ENCODE results near the gene RNU7-1. TPM values are rescaled to one million over a fixed set of nuclear protein-coding genes. Genes with fewer than 3 reads are reported as not detected.
A peak's percentile ranks its signal among the peaks of the same experiment; 100 is the strongest.

Gene RNU7-1
- polyA plus RNA-seq, 3 donors, result not detected

- intact Hi-C loops (cut with micrococcal nuclease), result loop anchor here in 1 of 2 donors (5.0 to 10.0 kb wide), 2 partner anchors 63 to 420 kb away; partner anchors contain the start of genes GAPDH and LPCAT3
- Mint-ChIP-seq H3K4me3 (peak overlapping the region; percentile 97 to 99), H3K9me3 (peaks cover 0 to 2% (median 0%) of the 10 kb centered on the region in 7 donors), H3K27me3 (ENCODE audit: low read depth in 3 of 3) (peaks cover 0 to 5% (median 0%) of the 10 kb centered on the region in 3 donors), H3K36me3 (peaks cover 64 to 76% of the 10 kb centered on the region in 2 donors), H3K4me1 (peaks cover 73% of the 10 kb centered on the region), H3K27ac (peak overlapping the region; percentile 93 to 98 (median 96))
- no peak for TF ChIP-seq CTCF (IDR thresholded peaks at IDR 0.05)
- Histone ChIP-seq H3K27ac (ENCODE audit: low read depth in 1 of 2, low read length in 2 of 2) (peak overlapping the region; percentile 87 to 95), H3K27me3 (ENCODE audit: control insufficient read depth in 2 of 2, insufficient read depth in 2 of 2, low read length in 2 of 2) (no peaks in the 10 kb centered on the region), H3K9ac (ENCODE audit: insufficient read depth, low read length, poor library complexity, severe bottlenecking) (peak overlapping the region; percentile 93), H3K9me3 (replicated peaks in 1 of 2; ENCODE audit: control insufficient read depth in 1 of 2, insufficient read depth in 1 of 2, low read length in 2 of 2) (no peaks in the 10 kb centered on the region), H2AFZ (ENCODE audit: insufficient read depth, low read depth, low read length, poor library complexity, severe bottlenecking) (no peak overlapping the region), H3K4me1 (ENCODE audit: control insufficient read depth in 1 of 2, insufficient read depth in 2 of 2, low read length in 2 of 2) (peaks cover 77 to 84% of the 10 kb centered on the region in 2 donors), H3K36me3 (replicated peaks in 1 of 2; ENCODE audit: control insufficient read depth in 1 of 2, insufficient read depth in 2 of 2, low read length in 2 of 2) (peaks cover 55 to 60% of the 10 kb centered on the region in 2 donors), H3K4me3 (replicated peaks in 1 of 3; ENCODE audit: low read depth in 2 of 3, low read length in 3 of 3) (peak overlapping the region; percentile 61 to 99 (median 98)), H3K4me2 (replicated peaks; ENCODE audit: extremely low read depth, low read length, poor library complexity, severe bottlenecking) (peak overlapping the region; percentile 92), H3K79me2 (ENCODE audit: insufficient read depth, low read length) (peaks cover 94% of the 10 kb centered on the region), H4K20me1 (ENCODE audit: insufficient read depth, low read length) (peaks cover 82% of the 10 kb centered on the region)
- peak in 1 of 3 donors; percentile 39 for DNase-seq
- 78% methylated on average over 19 of the region's 21 CpGs for WGBS (ENCODE audit: insufficient coverage)
These were observed 10.9 kb downstream of the RNU7-1 start for GRCh38 chr12:6954316-6955107.

- WGBS (ENCODE audit: insufficient coverage), result 78% methylated on average over 12 of the region's 22 CpGs
- H3K4me1 ChIP-seq (ENCODE audit: control insufficient read depth in 1 of 2, insufficient read depth in 2 of 2, low read length in 2 of 2), result peaks cover 77 to 84% of the 10 kb centered on the region in 2 donors
- Mint-ChIP-seq H3K4me1 (peaks cover 73% of the 10 kb centered on the region), H3K4me3 (peak overlapping the region; percentile 43 to 48), H3K27me3 (ENCODE audit: low read depth in 3 of 3) (peaks cover 0 to 5% (median 0%) of the 10 kb centered on the region in 3 donors), H3K36me3 (peaks cover 67 to 84% of the 10 kb centered on the region in 2 donors), H3K9me3 (peaks cover 0 to 2% (median 0%) of the 10 kb centered on the region in 7 donors), H3K27ac (peak overlapping the region; percentile 93 to 99 (median 96))
- peaks cover 99% of the 10 kb centered on the region for H3K79me2 ChIP-seq (ENCODE audit: insufficient read depth, low read length)
- no peak overlapping the region for H3K9ac ChIP-seq (ENCODE audit: insufficient read depth, low read length, poor library complexity, severe bottlenecking)
- peaks cover 62 to 68% of the 10 kb centered on the region in 2 donors for H3K36me3 ChIP-seq (replicated peaks in 1 of 2; ENCODE audit: control insufficient read depth in 1 of 2, insufficient read depth in 2 of 2, low read length in 2 of 2)
- TF ChIP-seq CTCF (IDR thresholded peaks at IDR 0.05), result no peak
- no peaks in the 10 kb centered on the region for H3K9me3 ChIP-seq (replicated peaks in 1 of 2; ENCODE audit: control insufficient read depth in 1 of 2, insufficient read depth in 1 of 2, low read length in 2 of 2)
- no peak for DNase-seq
- H3K27me3 ChIP-seq (ENCODE audit: control insufficient read depth in 2 of 2, insufficient read depth in 2 of 2, low read length in 2 of 2), result no peaks in the 10 kb centered on the region
- peaks cover 91% of the 10 kb centered on the region for H4K20me1 ChIP-seq (ENCODE audit: insufficient read depth, low read length)
- peak overlapping the region; percentile 92 for H3K4me2 ChIP-seq (replicated peaks; ENCODE audit: extremely low read depth, low read length, poor library complexity, severe bottlenecking)
- intact Hi-C loops (cut with micrococcal nuclease), result loop anchor here in 1 of 2 donors (10.0 kb wide), 1 partner anchor 421 kb away; the partner anchor contains the start of gene GAPDH
- H3K4me3 ChIP-seq (replicated peaks in 1 of 3; ENCODE audit: low read depth in 2 of 3, low read length in 3 of 3), result peak overlapping the region in 1 of 3 experiments; percentile 98
- peak overlapping the region; percentile 87 to 95 for H3K27ac ChIP-seq (ENCODE audit: low read depth in 1 of 2, low read length in 2 of 2)
- no peak overlapping the region for H2AFZ ChIP-seq (ENCODE audit: insufficient read depth, low read depth, low read length, poor library complexity, severe bottlenecking)
These were observed 11.7 kb downstream of the RNU7-1 start for GRCh38 chr12:6955108-6956020.
